ENCODE data around the gene ADARB1.

DNA sequence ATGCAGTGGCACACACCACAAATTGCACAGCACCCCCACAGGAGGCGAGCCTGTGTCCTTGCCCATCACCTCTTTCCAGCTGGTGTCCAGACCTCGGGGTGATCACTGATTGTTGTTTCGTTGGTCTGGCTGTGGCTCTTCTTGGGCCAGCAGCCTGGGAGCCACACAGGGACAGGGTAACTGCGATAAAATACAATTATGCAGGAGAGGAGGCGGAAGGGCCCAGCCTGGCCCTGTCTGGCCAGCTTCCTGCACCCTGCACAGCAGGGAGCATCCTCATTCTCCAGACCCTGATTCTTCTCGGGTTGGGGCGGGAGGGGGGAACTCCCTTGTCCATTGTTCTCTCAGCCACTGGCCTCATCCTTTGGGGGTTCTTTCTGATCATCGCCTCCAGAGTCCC lies 83.6 kb downstream of the ADARB1 start:
- TF ChIP-seq, protein P1, sequence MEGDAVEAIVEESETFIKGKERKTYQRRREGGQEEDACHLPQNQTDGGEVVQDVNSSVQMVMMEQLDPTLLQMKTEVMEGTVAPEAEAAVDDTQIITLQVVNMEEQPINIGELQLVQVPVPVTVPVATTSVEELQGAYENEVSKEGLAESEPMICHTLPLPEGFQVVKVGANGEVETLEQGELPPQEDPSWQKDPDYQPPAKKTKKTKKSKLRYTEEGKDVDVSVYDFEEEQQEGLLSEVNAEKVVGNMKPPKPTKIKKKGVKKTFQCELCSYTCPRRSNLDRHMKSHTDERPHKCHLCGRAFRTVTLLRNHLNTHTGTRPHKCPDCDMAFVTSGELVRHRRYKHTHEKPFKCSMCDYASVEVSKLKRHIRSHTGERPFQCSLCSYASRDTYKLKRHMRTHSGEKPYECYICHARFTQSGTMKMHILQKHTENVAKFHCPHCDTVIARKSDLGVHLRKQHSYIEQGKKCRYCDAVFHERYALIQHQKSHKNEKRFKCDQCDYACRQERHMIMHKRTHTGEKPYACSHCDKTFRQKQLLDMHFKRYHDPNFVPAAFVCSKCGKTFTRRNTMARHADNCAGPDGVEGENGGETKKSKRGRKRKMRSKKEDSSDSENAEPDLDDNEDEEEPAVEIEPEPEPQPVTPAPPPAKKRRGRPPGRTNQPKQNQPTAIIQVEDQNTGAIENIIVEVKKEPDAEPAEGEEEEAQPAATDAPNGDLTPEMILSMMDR (IDR thresholded peaks at IDR 0.05; ENCODE audit: poor library complexity) = no peak
- TF ChIP-seq EZH2phosphoT487 (IDR thresholded peaks at IDR 0.05; ENCODE audit: low read depth, severe bottlenecking, unreplicated experiment) (no peak), EZH2 (IDR thresholded peaks at IDR 0.05; ENCODE audit: borderline replicate concordance) (no peak)
